ENCODE measurements around the gene CIT.
A peak's percentile ranks its signal among the peaks of the same experiment; 100 is the strongest.

Gene CIT

DNA sequence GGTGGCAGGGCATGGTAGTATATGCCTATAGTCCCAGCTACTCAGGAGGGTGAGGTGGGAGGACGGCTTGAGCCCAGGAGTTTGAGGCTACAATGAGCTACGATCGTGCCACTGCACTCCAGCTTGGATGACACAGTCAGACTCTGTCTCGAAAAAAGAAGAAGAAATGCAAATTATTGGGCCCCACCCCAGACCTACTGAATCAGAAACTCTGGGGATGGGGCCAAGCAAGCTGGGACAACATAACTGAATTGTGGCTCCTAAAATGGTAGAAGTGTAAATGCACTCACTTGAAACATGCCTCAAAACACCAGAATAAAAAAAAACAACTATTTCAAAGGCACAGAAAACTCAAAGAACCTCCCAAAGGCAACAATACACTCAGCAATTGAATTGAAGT lies 37.0 kb downstream of the CIT start:
- Histone ChIP-seq H3K27me3 (replicated peaks; ENCODE audit: control insufficient read depth, insufficient read depth, low read length) (no peaks in the 10 kb centered on the region), H3K4me3 (replicated peaks; ENCODE audit: low read depth, low read length) (no peak overlapping the region), H3K36me3 (ENCODE audit: control insufficient read depth, insufficient read depth, low read length) (no peaks in the 10 kb centered on the region)
- DNase-seq (ENCODE audit: extremely low read depth, insufficient read length), result no peak
- TF ChIP-seq, protein P1, sequence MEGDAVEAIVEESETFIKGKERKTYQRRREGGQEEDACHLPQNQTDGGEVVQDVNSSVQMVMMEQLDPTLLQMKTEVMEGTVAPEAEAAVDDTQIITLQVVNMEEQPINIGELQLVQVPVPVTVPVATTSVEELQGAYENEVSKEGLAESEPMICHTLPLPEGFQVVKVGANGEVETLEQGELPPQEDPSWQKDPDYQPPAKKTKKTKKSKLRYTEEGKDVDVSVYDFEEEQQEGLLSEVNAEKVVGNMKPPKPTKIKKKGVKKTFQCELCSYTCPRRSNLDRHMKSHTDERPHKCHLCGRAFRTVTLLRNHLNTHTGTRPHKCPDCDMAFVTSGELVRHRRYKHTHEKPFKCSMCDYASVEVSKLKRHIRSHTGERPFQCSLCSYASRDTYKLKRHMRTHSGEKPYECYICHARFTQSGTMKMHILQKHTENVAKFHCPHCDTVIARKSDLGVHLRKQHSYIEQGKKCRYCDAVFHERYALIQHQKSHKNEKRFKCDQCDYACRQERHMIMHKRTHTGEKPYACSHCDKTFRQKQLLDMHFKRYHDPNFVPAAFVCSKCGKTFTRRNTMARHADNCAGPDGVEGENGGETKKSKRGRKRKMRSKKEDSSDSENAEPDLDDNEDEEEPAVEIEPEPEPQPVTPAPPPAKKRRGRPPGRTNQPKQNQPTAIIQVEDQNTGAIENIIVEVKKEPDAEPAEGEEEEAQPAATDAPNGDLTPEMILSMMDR (IDR thresholded peaks at IDR 0.05; ENCODE audit: insufficient read depth, low read length, poor library complexity, severe bottlenecking), result no peak

GRCh38 chr12:119838826-119839600 lies 38.1 kb downstream of the CIT start:
- Histone ChIP-seq H3K4me3 (replicated peaks; ENCODE audit: low read depth, low read length) (no peak overlapping the region), H3K36me3 (ENCODE audit: control insufficient read depth, insufficient read depth, low read length) (no peaks in the 10 kb centered on the region), H3K27me3 (replicated peaks; ENCODE audit: control insufficient read depth, insufficient read depth, low read length) (no peaks in the 10 kb centered on the region)
- no peak for DNase-seq (ENCODE audit: extremely low read depth, insufficient read length)
- TF ChIP-seq, protein P1 (IDR thresholded peaks at IDR 0.05; ENCODE audit: insufficient read depth, low read length, poor library complexity, severe bottlenecking), result no peak

- TF ChIP-seq, protein P1 (IDR thresholded peaks at IDR 0.05; ENCODE audit: insufficient read depth, low read length, poor library complexity, severe bottlenecking), result no peak
- Histone ChIP-seq H3K27me3 (replicated peaks; ENCODE audit: control insufficient read depth, insufficient read depth, low read length) (no peaks in the 10 kb centered on the region), H3K36me3 (ENCODE audit: control insufficient read depth, insufficient read depth, low read length) (0 out of 2 replicates have a peak, but pooled peaks cover 2% of the 10 kb centered on the region)
Observed at GRCh38 chr12:119836781-119837180, 40.3 kb downstream of the CIT start.

DNA sequence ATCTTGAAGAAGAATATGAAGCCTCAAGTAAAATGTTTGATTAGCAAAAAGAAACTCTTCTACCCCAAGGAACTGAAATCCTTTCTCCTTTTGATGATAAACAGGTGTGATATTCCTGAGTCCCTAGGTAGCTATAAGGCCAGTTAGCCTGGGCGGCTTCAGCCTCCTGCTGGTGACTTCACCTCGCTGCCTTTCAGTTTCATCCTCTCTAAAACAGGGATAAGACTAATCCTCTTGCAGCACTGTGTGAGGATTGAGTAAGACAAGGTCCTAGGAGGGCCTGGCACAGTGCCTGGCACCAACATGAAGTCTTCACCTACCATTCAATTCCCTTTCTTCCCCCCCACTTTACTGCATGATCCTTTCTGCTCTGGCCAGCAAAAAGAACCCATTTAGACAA lies 42.1 kb downstream of the CIT start:
- TF ChIP-seq, protein P1 (IDR thresholded peaks at IDR 0.05; ENCODE audit: insufficient read depth, low read length, poor library complexity, severe bottlenecking), result no peak
- DNase-seq (ENCODE audit: extremely low read depth, insufficient read length), result no peak
- no peak overlapping the region for H3K4me3 ChIP-seq (replicated peaks; ENCODE audit: low read depth, low read length)
- H3K36me3 ChIP-seq (ENCODE audit: control insufficient read depth, insufficient read depth, low read length), result 0 out of 2 replicates have a peak, but pooled peaks cover 2% of the 10 kb centered on the region
- no peaks in the 10 kb centered on the region for H3K27me3 ChIP-seq (replicated peaks; ENCODE audit: control insufficient read depth, insufficient read depth, low read length)

More at GRCh38 chr12:119836781-119837180, 40.3 kb downstream of the CIT start:
- H3K4me3 ChIP-seq (replicated peaks; ENCODE audit: low read depth, low read length), result no peak overlapping the region
- no peak for DNase-seq (ENCODE audit: extremely low read depth, insufficient read length)

GRCh38 chr12:119829439-119829838 lies 47.7 kb downstream of the CIT start:
- DNase-seq (ENCODE audit: extremely low read depth, insufficient read length), result peak; percentile 12
- Histone ChIP-seq H3K4me3 (replicated peaks; ENCODE audit: low read depth, low read length) (no peak overlapping the region), H3K36me3 (ENCODE audit: control insufficient read depth, insufficient read depth, low read length) (0 out of 2 replicates have a peak, but pooled peaks cover 2% of the 10 kb centered on the region), H3K27me3 (replicated peaks; ENCODE audit: control insufficient read depth, insufficient read depth, low read length) (no peaks in the 10 kb centered on the region)
- TF ChIP-seq, protein P1 (IDR thresholded peaks at IDR 0.05; ENCODE audit: insufficient read depth, low read length, poor library complexity, severe bottlenecking), result no peak

Measured in GM06990 (cell line).